Loucy (cell line): Measurements from ENCODE around the gene CEP83.

ENCODE experiments used
- H2AFZ ChIP-seq: fragments of 200-600 bp; sonication (generic); 2 replicates; pipeline ENCODE4 v1.6.0; 2016; ENCODE audit warnings: antibody characterized with exemption, mild to moderate bottlenecking, low read length, moderate library complexity
- H3F3A ChIP-seq: fragments of 200-600 bp; 2 replicates; pipeline ENCODE4 v1.6.0; 2016; ENCODE audit warnings: antibody characterized with exemption, low read depth, mild to moderate bottlenecking
- H3K27me3 ChIP-seq: fragments of 200-600 bp; sonication (generic); 2 replicates; pipeline ENCODE4 v1.6.1; 2014; ENCODE audit warnings: low read length, mild to moderate bottlenecking; ENCODE audit not compliant: insufficient read depth, poor library complexity, severe bottlenecking
- H3K36me3 ChIP-seq: fragments of 200-600 bp; sonication (generic); 2 replicates; pipeline ENCODE4 v1.6.1; 2016; ENCODE audit warnings: low read length; ENCODE audit not compliant: insufficient read depth
- H3K4me1 ChIP-seq: fragments of 200-600 bp; sonication (generic); 2 replicates; pipeline ENCODE4 v1.5.1; 2014; ENCODE audit warnings: low read length, mild to moderate bottlenecking; ENCODE audit not compliant: insufficient read depth, poor library complexity, severe bottlenecking
- H3K4me2 ChIP-seq: fragments of 200-600 bp; sonication (generic); 2 replicates; pipeline ENCODE4 v1.6.0; 2014; ENCODE audit warnings: antibody characterized with exemption, low read length, low read depth, mild to moderate bottlenecking; ENCODE audit not compliant: poor library complexity, severe bottlenecking
- H3K4me3 ChIP-seq: fragments of 200-600 bp; sonication (generic); 2 replicates; pipeline ENCODE4 v1.5.1; 2014; ENCODE audit warnings: low read length, mild to moderate bottlenecking, mixed read lengths; ENCODE audit not compliant: poor library complexity, severe bottlenecking
- H3K79me2 ChIP-seq: fragments of 200-600 bp; sonication (generic); 2 replicates; pipeline ENCODE4 v1.6.1; 2014; ENCODE audit warnings: low read length; ENCODE audit not compliant: insufficient read depth
- H3K9ac ChIP-seq: fragments of 200-600 bp; sonication (generic); 2 replicates; pipeline ENCODE4 v1.6.0; 2014; ENCODE audit warnings: mild to moderate bottlenecking, low read depth, low read length, moderate library complexity; ENCODE audit not compliant: poor library complexity, severe bottlenecking
- H3K9me2 ChIP-seq: fragments of 200-600 bp; sonication (generic); replicated peaks from 2 replicates; pipeline ENCODE4 v1.6.1; 2016; ENCODE audit warnings: low read depth, low read length, mixed read lengths
- H3K9me3 ChIP-seq: fragments of 200-600 bp; sonication (generic); 2 replicates; pipeline ENCODE4 v1.6.1; 2014; ENCODE audit warnings: mild to moderate bottlenecking, antibody characterized with exemption, low read length, low read depth; ENCODE audit not compliant: insufficient read depth
- H4K20me1 ChIP-seq: fragments of 200-600 bp; sonication (generic); 2 replicates; pipeline ENCODE4 v1.6.0; 2014; ENCODE audit warnings: antibody characterized with exemption, low read length, mild to moderate bottlenecking; ENCODE audit not compliant: insufficient read depth, poor library complexity, severe bottlenecking
- CTCF ChIP-seq: fragments of 200-600 bp; sonication (generic); conservative IDR thresholded peaks from 2 replicates; pipeline ENCODE4 v1.5.1; 2014; ENCODE audit warnings: mild to moderate bottlenecking, antibody characterized with exemption, low read length
- EZH2phosphoT487 ChIP-seq: fragments of 200-600 bp; IDR thresholded peaks from 2 replicates; pipeline ENCODE4 v1.6.1; 2018; ENCODE audit warnings: antibody characterized with exemption, mild to moderate bottlenecking, moderate library complexity, borderline replicate concordance

Gene CEP83

GRCh38 chr12:94491489-94491888 lies 31.8 kb upstream of the CEP83 start:
- H4K20me1 ChIP-seq = no peaks in the 10 kb centered on the region
- H3K36me3 ChIP-seq = no peaks in the 10 kb centered on the region
- no peaks in the 10 kb centered on the region for H3K4me1 ChIP-seq
- no peaks in the 10 kb centered on the region for H3K9me3 ChIP-seq
- no peak overlapping the region for H3K4me2 ChIP-seq
- H2AFZ ChIP-seq = no peak overlapping the region; the same call in 1 of the 2 replicates
- H3K4me3 ChIP-seq = no peak overlapping the region
- H3K9ac ChIP-seq = no peak overlapping the region
- TF ChIP-seq CTCF (no peak), EZH2phosphoT487 (no peak)
- H3F3A ChIP-seq = no peaks in the 10 kb centered on the region
- no peaks in the 10 kb centered on the region for H3K27me3 ChIP-seq
- no peaks in the 10 kb centered on the region for H3K79me2 ChIP-seq
- H3K9me2 ChIP-seq = no peaks in the 10 kb centered on the region

GRCh38 chr12:94488463-94488862 lies 28.8 kb upstream of the CEP83 start:
- Histone ChIP-seq H2AFZ (no peak overlapping the region), H4K20me1 (no peaks in the 10 kb centered on the region), H3K27me3 (no peaks in the 10 kb centered on the region), H3F3A (no peaks in the 10 kb centered on the region), H3K4me1 (no peaks in the 10 kb centered on the region), H3K9me3 (no peaks in the 10 kb centered on the region), H3K4me3 (no peak overlapping the region), H3K9ac (no peak overlapping the region), H3K4me2 (no peak overlapping the region), H3K79me2 (no peaks in the 10 kb centered on the region), H3K9me2 (no peaks in the 10 kb centered on the region), H3K36me3 (no peaks in the 10 kb centered on the region)
- no peak for TF ChIP-seq EZH2phosphoT487
- no peak for TF ChIP-seq CTCF

- Histone ChIP-seq H3K4me3 (no peak overlapping the region), H4K20me1 (no peaks in the 10 kb centered on the region), H3K4me2 (no peak overlapping the region), H3F3A (no peaks in the 10 kb centered on the region), H3K9me2 (no peaks in the 10 kb centered on the region), H2AFZ (no peak overlapping the region), H3K36me3 (no peaks in the 10 kb centered on the region), H3K27me3 (no peaks in the 10 kb centered on the region), H3K79me2 (no peaks in the 10 kb centered on the region), H3K4me1 (no peaks in the 10 kb centered on the region), H3K9ac (no peak overlapping the region), H3K9me3 (no peaks in the 10 kb centered on the region)
- TF ChIP-seq CTCF (no peak), EZH2phosphoT487 (no peak)
Measured at GRCh38 chr12:94481734-94482133, 22.1 kb upstream of the CEP83 start.
